H1 (cell line): Measurements from ENCODE around the gene GRID2. TPM values are rescaled to one million over a fixed set of nuclear protein-coding genes. Genes with fewer than 3 reads are reported as not detected.

Experiments
- EP300 ChIP-seq, 2 experiments: IDR thresholded peaks; 1 replicate in 1 of 2; 2 replicates in 1 of 2; pipeline ENCODE4 v1.6.1; 2011 to 2012; ENCODE audit warnings: low read depth in 2 of 2, low read length in 2 of 2, mild to moderate bottlenecking in 2 of 2, borderline replicate concordance in 1 of 2, inconsistent platforms in 1 of 2, moderate library complexity in 1 of 2
- JUND ChIP-seq: IDR thresholded peaks from 2 replicates; pipeline ENCODE4 v1.6.1; 2011; ENCODE audit warnings: mild to moderate bottlenecking, improper control_type of control experiment, low read length
- KDM4A ChIP-seq: IDR thresholded peaks from one replicate; pipeline ENCODE4 v1.7.1; 2012; ENCODE audit warnings: low read depth, mild to moderate bottlenecking, moderate library complexity, low read length, inconsistent platforms; ENCODE audit not compliant: severe bottlenecking
- RFX5 ChIP-seq: IDR thresholded peaks from 2 replicates; pipeline ENCODE4 v1.6.1; 2011; ENCODE audit warnings: low read depth, low read length, improper control_type of control experiment, borderline replicate concordance
- polyA plus RNA-seq, 7 experiments: library from polyadenylated mRNA; depleted of rRNA in 3 of 7; stranded (reverse) in 5 of 7; unstranded in 2 of 7; fragments of >200 nt in 5 of 7; fragments of 200-250 nt in 2 of 7; gene quantifications; 1 replicate in 5 of 7; 2 replicates in 1 of 7; 4 replicates in 1 of 7; pipeline versions ENCODE4 v1.2.1 to v1.2.3, GENCODE V29; 2011 to 2013; ENCODE audit warnings: missing spikeins in 2 of 7, mixed read lengths in 2 of 7
- total RNA-seq: library from RNA; stranded (reverse); fragmentation: NEBNext Ultra II Directional; extraction: Animal tissue kit (Norgen Biotek cat#: 25700); gene quantifications from 2 replicates; pipeline ENCODE4 v1.2.1, GENCODE V29; 2021
- TF ChIP-seq, protein P1 (sequence below): fragments of 300-600 bp; sonication (generic); IDR thresholded peaks from 2 replicates; pipeline ENCODE4 v1.7.1; 2012; ENCODE audit warnings: low read length, moderate library complexity, mild to moderate bottlenecking, inconsistent platforms; ENCODE audit not compliant: insufficient replicate concordance

Gene GRID2
- total and polyA plus RNA-seq, 2 of the 8 experiments (the other 6 are each of a cell fraction or from before 2014, with no cell fraction given) = 31.1 to 81.9 TPM

DNA sequence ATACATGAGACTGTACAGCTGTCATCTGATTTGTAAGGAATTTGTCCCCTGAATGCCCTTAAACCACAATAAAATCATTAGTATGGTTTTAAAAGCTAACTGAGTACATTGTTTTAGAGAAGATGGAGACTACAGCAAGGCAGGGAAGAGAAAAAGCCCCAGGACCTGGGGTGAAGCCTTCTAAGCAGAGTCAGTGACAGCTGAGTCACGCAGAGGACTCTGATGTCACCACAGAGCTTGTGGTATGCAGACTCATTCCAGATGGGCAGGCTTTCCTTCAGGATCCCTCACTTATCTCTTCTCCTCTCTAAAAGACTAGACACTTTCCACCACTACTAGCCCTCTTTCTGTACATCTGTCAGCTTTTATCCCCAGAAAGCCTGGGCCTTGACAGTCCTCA lies 1427.7 kb downstream of the GRID2 start (continued):
- TF ChIP-seq, protein P1, sequence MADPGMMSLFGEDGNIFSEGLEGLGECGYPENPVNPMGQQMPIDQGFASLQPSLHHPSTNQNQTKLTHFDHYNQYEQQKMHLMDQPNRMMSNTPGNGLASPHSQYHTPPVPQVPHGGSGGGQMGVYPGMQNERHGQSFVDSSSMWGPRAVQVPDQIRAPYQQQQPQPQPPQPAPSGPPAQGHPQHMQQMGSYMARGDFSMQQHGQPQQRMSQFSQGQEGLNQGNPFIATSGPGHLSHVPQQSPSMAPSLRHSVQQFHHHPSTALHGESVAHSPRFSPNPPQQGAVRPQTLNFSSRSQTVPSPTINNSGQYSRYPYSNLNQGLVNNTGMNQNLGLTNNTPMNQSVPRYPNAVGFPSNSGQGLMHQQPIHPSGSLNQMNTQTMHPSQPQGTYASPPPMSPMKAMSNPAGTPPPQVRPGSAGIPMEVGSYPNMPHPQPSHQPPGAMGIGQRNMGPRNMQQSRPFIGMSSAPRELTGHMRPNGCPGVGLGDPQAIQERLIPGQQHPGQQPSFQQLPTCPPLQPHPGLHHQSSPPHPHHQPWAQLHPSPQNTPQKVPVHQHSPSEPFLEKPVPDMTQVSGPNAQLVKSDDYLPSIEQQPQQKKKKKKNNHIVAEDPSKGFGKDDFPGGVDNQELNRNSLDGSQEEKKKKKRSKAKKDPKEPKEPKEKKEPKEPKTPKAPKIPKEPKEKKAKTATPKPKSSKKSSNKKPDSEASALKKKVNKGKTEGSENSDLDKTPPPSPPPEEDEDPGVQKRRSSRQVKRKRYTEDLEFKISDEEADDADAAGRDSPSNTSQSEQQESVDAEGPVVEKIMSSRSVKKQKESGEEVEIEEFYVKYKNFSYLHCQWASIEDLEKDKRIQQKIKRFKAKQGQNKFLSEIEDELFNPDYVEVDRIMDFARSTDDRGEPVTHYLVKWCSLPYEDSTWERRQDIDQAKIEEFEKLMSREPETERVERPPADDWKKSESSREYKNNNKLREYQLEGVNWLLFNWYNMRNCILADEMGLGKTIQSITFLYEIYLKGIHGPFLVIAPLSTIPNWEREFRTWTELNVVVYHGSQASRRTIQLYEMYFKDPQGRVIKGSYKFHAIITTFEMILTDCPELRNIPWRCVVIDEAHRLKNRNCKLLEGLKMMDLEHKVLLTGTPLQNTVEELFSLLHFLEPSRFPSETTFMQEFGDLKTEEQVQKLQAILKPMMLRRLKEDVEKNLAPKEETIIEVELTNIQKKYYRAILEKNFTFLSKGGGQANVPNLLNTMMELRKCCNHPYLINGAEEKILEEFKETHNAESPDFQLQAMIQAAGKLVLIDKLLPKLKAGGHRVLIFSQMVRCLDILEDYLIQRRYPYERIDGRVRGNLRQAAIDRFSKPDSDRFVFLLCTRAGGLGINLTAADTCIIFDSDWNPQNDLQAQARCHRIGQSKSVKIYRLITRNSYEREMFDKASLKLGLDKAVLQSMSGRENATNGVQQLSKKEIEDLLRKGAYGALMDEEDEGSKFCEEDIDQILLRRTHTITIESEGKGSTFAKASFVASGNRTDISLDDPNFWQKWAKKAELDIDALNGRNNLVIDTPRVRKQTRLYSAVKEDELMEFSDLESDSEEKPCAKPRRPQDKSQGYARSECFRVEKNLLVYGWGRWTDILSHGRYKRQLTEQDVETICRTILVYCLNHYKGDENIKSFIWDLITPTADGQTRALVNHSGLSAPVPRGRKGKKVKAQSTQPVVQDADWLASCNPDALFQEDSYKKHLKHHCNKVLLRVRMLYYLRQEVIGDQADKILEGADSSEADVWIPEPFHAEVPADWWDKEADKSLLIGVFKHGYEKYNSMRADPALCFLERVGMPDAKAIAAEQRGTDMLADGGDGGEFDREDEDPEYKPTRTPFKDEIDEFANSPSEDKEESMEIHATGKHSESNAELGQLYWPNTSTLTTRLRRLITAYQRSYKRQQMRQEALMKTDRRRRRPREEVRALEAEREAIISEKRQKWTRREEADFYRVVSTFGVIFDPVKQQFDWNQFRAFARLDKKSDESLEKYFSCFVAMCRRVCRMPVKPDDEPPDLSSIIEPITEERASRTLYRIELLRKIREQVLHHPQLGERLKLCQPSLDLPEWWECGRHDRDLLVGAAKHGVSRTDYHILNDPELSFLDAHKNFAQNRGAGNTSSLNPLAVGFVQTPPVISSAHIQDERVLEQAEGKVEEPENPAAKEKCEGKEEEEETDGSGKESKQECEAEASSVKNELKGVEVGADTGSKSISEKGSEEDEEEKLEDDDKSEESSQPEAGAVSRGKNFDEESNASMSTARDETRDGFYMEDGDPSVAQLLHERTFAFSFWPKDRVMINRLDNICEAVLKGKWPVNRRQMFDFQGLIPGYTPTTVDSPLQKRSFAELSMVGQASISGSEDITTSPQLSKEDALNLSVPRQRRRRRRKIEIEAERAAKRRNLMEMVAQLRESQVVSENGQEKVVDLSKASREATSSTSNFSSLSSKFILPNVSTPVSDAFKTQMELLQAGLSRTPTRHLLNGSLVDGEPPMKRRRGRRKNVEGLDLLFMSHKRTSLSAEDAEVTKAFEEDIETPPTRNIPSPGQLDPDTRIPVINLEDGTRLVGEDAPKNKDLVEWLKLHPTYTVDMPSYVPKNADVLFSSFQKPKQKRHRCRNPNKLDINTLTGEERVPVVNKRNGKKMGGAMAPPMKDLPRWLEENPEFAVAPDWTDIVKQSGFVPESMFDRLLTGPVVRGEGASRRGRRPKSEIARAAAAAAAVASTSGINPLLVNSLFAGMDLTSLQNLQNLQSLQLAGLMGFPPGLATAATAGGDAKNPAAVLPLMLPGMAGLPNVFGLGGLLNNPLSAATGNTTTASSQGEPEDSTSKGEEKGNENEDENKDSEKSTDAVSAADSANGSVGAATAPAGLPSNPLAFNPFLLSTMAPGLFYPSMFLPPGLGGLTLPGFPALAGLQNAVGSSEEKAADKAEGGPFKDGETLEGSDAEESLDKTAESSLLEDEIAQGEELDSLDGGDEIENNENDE = no peak
- no peak for TF ChIP-seq EP300 (IDR thresholded peaks at IDR 0.05; ENCODE audit: borderline replicate concordance in 1 of 2, low read depth in 2 of 2, low read length in 2 of 2)
- no peak for TF ChIP-seq RFX5
- TF ChIP-seq KDM4A = no peak
- TF ChIP-seq JUND = no peak
